Measurements from ENCODE around the gene MPHOSPH6.

MPHOSPH6 gene

GRCh38 chr16:82197540-82198240 lies 27.7 kb upstream of the MPHOSPH6 start:
- ATAC-seq (ENCODE audit: insufficient read depth, low read depth) (no peak), DNase-seq (no peak)
- Histone ChIP-seq H3K4me3 (ENCODE audit: low read depth in 1 of 2, low read length in 2 of 2) (no peak overlapping the region), H3K9me3 (ENCODE audit: insufficient read depth, low read length, severe bottlenecking) (no peaks in the 10 kb centered on the region), H2AFZ (ENCODE audit: low read depth, low read length) (no peak overlapping the region), H3K9ac (ENCODE audit: low read depth, low read length) (no peak overlapping the region), H3K4me2 (ENCODE audit: insufficient read depth, low read length) (no peak overlapping the region), H3K36me3 (ENCODE audit: insufficient read depth, low read length) (no peaks in the 10 kb centered on the region), H3K79me2 (ENCODE audit: insufficient read depth, low read length) (no peaks in the 10 kb centered on the region), H3K27me3 (ENCODE audit: insufficient read depth, low read length, poor library complexity) (peaks cover 4% of the 10 kb centered on the region), H3K27ac (ENCODE audit: low read length) (no peak overlapping the region), H3K4me1 (ENCODE audit: insufficient read depth, low read length) (peaks cover 6% of the 10 kb centered on the region), H4K20me1 (ENCODE audit: insufficient read depth, low read length) (no peaks in the 10 kb centered on the region)
- TF ChIP-seq EZH2 (IDR thresholded peaks at IDR 0.05; ENCODE audit: borderline replicate concordance, low read depth, low read length, severe bottlenecking) (no peak), CTCF (IDR thresholded peaks at IDR 0.05; ENCODE audit: borderline replicate concordance, extremely low read depth, low read length, poor library complexity, severe bottlenecking) (no peak)

DNA sequence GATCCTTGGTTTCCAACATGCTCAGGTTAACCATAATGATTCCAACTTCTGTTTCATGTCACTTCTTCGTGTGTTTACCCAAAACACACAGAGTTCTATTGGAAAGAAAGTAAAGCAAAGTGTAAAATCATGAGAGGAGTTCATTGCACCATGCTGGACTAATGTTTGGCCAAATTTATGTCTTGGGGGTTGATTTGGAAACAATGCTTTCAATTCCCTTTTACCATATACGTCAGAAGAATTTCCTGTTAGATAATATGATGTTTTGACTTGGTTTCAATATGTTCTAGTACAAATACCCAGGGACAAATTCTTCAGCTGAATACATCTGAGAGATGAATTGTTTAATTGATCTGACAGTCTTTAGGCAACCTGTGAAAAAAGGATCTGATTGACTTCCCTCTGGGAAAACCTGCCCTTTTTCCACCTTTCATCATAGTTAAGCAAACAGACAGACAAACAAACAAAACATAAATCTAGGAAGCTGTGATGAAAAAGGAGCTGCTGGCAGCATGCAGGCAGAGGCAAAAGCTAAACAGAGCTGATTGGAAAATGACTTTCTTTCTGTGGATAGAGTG lies 26.0 kb upstream of the MPHOSPH6 start:
- H3K9me3 ChIP-seq (ENCODE audit: insufficient read depth, low read length, severe bottlenecking), result no peaks in the 10 kb centered on the region
- peaks cover 12% of the 10 kb centered on the region for H3K4me1 ChIP-seq (ENCODE audit: insufficient read depth, low read length)
- H4K20me1 ChIP-seq (ENCODE audit: insufficient read depth, low read length), result no peaks in the 10 kb centered on the region
- H3K79me2 ChIP-seq (ENCODE audit: insufficient read depth, low read length), result no peaks in the 10 kb centered on the region
- ATAC-seq (ENCODE audit: insufficient read depth, low read depth) (no peak), DNase-seq (no peak)
- no peaks in the 10 kb centered on the region for H3K36me3 ChIP-seq (ENCODE audit: insufficient read depth, low read length)
- no peak overlapping the region for H3K4me3 ChIP-seq (ENCODE audit: low read depth in 1 of 2, low read length in 2 of 2)
- TF ChIP-seq EZH2 (IDR thresholded peaks at IDR 0.05; ENCODE audit: borderline replicate concordance, low read depth, low read length, severe bottlenecking), result no peak
- no peak for TF ChIP-seq CTCF (IDR thresholded peaks at IDR 0.05; ENCODE audit: borderline replicate concordance, extremely low read depth, low read length, poor library complexity, severe bottlenecking)
- H3K9ac ChIP-seq (ENCODE audit: low read depth, low read length), result no peak overlapping the region
- no peak overlapping the region for H3K27ac ChIP-seq (ENCODE audit: low read length)
- no peak overlapping the region for H2AFZ ChIP-seq (ENCODE audit: low read depth, low read length)
- peaks cover 4% of the 10 kb centered on the region for H3K27me3 ChIP-seq (ENCODE audit: insufficient read depth, low read length, poor library complexity)
- no peak overlapping the region for H3K4me2 ChIP-seq (ENCODE audit: insufficient read depth, low read length)

GRCh38 chr16:82194086-82194485 lies 24.1 kb upstream of the MPHOSPH6 start:
- TF ChIP-seq EZH2 (IDR thresholded peaks at IDR 0.05; ENCODE audit: borderline replicate concordance, low read depth, low read length, severe bottlenecking) (no peak), CTCF (IDR thresholded peaks at IDR 0.05; ENCODE audit: borderline replicate concordance, extremely low read depth, low read length, poor library complexity, severe bottlenecking) (no peak)
- no peaks in the 10 kb centered on the region for H3K9me3 ChIP-seq (ENCODE audit: insufficient read depth, low read length, severe bottlenecking)
- H3K36me3 ChIP-seq (ENCODE audit: insufficient read depth, low read length), result no peaks in the 10 kb centered on the region
- H3K27ac ChIP-seq (ENCODE audit: low read length), result no peak overlapping the region
- no peak overlapping the region for H3K4me2 ChIP-seq (ENCODE audit: insufficient read depth, low read length)
- H3K4me3 ChIP-seq (ENCODE audit: low read depth in 1 of 2, low read length in 2 of 2), result no peak overlapping the region
- H3K9ac ChIP-seq (ENCODE audit: low read depth, low read length), result no peak overlapping the region
- H2AFZ ChIP-seq (ENCODE audit: low read depth, low read length), result no peak overlapping the region
- H3K79me2 ChIP-seq (ENCODE audit: insufficient read depth, low read length), result no peaks in the 10 kb centered on the region
- H4K20me1 ChIP-seq (ENCODE audit: insufficient read depth, low read length), result no peaks in the 10 kb centered on the region
- H3K27me3 ChIP-seq (ENCODE audit: insufficient read depth, low read length, poor library complexity), result peaks cover 4% of the 10 kb centered on the region
- DNase-seq (no peak), ATAC-seq (ENCODE audit: insufficient read depth, low read depth) (no peak)
- H3K4me1 ChIP-seq (ENCODE audit: insufficient read depth, low read length), result peaks cover 12% of the 10 kb centered on the region
